ENCODE measurements around the gene ARHGEF16.
A peak's percentile ranks its signal among the peaks of the same experiment; 100 is the strongest.

Gene ARHGEF16

GRCh38 chr1:3525551-3526482, 71.4 kb downstream of the ARHGEF16 start:
- TF ChIP-seq CTCF (conservative IDR thresholded peaks at IDR 0.05) = no peak

DNA sequence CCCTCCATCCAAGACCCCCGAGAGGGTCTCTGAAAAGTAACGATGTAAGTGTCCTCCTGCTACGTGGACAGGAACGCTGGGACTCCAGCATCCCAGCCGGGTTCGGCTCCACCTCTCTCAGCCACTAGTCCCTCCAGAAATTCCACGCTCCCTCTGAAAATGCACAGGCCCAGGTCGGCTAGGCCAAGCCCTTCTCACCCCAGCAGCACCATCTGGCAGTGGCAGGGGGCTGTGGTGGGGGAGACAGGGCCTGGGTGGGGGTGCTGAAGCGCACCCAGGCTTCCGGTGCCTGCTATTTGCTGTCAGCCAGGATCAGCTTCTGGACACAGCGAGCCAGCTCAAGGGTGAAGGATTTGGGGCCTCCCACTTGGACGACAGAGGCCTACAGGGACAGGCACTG, 73.3 kb downstream of the ARHGEF16 start:
- no peak overlapping the region for H3K27ac ChIP-seq

More at GRCh38 chr1:3525551-3526482, 71.4 kb downstream of the ARHGEF16 start:
- H3K27ac ChIP-seq = peak overlapping the region; percentile 5; the same call in 1 of the 2 replicates

GRCh38 chr1:3529099-3529729, 74.7 kb downstream of the ARHGEF16 start:
- TF ChIP-seq CTCF (conservative IDR thresholded peaks at IDR 0.05) = no peak
- H3K27ac ChIP-seq = peak overlapping the region; percentile 76

More for the DNA sequence above, 73.3 kb downstream of the ARHGEF16 start:
- TF ChIP-seq CTCF (conservative IDR thresholded peaks at IDR 0.05) = no peak

DNA sequence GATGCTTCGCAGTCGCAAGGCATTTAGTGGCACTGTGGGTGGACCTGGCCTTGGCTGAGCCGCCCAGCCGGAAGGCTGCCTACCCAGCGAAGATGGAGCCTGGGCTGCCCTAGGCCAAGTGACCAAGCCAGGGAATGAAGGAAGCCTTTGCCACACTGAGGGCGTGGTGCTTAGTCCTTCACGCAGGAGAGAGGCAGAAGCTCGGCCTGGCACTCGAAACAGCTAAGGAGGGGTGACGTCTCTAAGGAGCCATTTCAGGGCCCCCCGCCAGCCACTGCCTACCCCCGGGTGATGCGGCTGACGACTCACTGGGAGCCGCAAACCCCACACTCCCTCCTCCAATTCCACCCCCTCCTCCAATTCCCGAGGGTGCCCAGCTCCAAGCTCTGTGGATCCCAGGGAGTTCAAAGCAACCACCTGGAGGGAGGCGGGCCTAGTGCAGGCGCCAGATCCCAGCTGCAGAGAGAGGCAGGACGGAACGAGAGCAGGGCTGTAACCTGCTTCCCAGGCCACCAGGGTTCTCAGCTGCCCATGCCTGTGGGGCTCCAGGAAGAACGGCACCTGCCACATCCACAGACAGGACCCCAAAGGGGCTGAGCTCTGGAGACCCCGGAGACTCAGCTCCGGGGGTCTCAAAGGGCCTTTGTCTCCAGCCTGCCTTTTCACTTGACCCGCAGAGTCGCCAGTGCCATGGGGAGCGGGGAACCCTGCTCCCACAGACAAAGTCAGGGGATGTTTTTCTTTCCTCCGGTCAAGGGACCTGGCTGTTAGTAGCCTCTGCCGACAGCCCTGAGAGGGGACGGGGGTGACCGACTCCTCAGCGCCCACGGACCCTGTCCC, 75.8 kb downstream of the ARHGEF16 start:
- H3K27ac ChIP-seq = peak overlapping the region; percentile 76
- peak; percentile 27; the same call in 1 of the 2 replicates for TF ChIP-seq CTCF (conservative IDR thresholded peaks at IDR 0.05)
